Prostate gland (tissue), 2 donors: ENCODE data around the gene LIMS4.
"Not testable (repeated sequence)": the region's sequence is repeated elsewhere in the genome, so short reads cannot be mapped to it uniquely, and the experiment has no call there.

Experiments used
- POLR2A ChIP-seq: fragments of 450-650 bp; IDR thresholded peaks from one replicate; pipeline ENCODE4 v1.6.1; 2016; ENCODE audit warnings: antibody characterized with exemption, mild to moderate bottlenecking
- POLR2AphosphoS5 ChIP-seq: sonication (generic); formaldehyde crosslinking; IDR thresholded peaks from one replicate; pipeline ENCODE4 v1.6.1; 2017; ENCODE audit warnings: antibody characterized with exemption
- TF ChIP-seq, protein P1 (sequence below), 4 experiments: fragments of 200-600 bp in 2 of 4; fragments of 450-650 bp in 2 of 4; sonication (generic) in 2 of 4; IDR thresholded peaks; 1 replicate in 3 of 4; 2 replicates in 1 of 4; pipeline ENCODE4 v1.5.1; 2016 to 2019; ENCODE audit warnings: antibody characterized with exemption in 4 of 4, mild to moderate bottlenecking in 2 of 4, moderate library complexity in 2 of 4

DNA sequence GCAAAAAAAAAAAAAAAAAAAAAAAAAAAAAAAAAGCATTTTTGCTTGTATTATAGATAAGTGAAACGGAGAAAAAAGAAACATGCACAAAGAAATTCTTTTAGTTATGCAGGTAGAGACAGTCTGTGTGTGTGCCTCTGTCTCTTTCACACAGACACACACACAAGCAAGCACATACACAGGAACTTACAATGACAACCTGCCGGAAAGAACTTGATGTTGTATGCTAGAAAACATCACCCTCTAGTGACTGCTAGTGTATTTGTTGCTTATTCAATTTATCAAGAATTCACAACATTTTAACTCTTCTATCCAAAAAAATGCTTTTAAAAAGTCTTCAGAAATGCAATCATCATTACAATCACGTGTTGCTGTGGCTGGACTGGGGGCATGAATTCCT is 8.6 kb upstream of the LIMS4 start:
- TF ChIP-seq, protein P1, sequence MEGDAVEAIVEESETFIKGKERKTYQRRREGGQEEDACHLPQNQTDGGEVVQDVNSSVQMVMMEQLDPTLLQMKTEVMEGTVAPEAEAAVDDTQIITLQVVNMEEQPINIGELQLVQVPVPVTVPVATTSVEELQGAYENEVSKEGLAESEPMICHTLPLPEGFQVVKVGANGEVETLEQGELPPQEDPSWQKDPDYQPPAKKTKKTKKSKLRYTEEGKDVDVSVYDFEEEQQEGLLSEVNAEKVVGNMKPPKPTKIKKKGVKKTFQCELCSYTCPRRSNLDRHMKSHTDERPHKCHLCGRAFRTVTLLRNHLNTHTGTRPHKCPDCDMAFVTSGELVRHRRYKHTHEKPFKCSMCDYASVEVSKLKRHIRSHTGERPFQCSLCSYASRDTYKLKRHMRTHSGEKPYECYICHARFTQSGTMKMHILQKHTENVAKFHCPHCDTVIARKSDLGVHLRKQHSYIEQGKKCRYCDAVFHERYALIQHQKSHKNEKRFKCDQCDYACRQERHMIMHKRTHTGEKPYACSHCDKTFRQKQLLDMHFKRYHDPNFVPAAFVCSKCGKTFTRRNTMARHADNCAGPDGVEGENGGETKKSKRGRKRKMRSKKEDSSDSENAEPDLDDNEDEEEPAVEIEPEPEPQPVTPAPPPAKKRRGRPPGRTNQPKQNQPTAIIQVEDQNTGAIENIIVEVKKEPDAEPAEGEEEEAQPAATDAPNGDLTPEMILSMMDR (IDR thresholded peaks at IDR 0.05) = not testable (repeated sequence)
- TF ChIP-seq POLR2A, POLR2AphosphoS5: not testable (repeated sequence)
